ENCODE results near the gene LBX2.

The LBX2 gene

DNA sequence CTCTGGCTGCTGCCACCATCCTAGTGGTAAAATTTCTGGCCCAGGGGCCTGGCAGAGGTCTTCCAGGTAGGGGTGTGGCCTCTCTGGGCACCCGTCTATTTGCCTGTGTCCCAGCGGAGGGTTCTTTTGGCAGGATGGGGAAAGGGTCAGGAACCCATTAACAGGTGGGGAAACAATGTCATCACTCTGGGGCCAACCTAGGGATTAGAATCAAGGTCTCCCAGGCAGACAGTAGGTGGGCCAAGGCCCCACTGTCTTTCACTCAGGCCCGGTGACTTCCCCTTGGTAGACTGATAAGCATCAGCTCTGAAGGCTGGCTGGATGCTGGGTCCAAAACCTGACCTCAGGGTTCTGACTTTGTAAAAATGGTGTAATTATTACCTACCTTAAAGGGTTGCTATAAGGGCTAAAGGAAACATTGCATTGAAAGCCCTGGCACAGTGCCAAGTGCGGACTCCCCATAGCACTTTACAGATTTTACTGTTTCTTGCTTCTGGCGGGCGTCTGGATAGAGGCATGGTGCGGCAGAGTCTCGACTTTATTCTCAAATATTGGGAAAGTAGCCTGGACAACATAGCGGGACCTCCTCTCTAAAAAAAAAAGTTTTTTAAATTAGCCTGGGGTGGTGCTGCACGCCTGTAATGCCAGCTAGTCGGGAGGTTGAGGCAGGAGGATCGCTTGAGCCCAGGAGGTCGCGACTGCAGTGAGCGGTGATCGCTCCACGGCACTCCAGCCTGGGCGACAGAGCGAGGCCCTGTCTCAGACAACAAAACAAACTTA lies 2.2 kb downstream of the LBX2 start:
- ChIA-PET CTCF (no interaction called here), POLR2A (ENCODE audit: low non-redundant PET) (interaction anchor here (1.1 kb wide), 1 partner anchor 9 kb away, joined by 3 read pairs; no protein-coding TSS in a partner anchor)
- TF ChIP-seq CTCF (conservative IDR thresholded peaks at IDR 0.05; ENCODE audit: low read depth): no peak
- DNase-seq (ENCODE audit: low spot score): no peak
- no peak overlapping the region for H3K27ac ChIP-seq

DNA sequence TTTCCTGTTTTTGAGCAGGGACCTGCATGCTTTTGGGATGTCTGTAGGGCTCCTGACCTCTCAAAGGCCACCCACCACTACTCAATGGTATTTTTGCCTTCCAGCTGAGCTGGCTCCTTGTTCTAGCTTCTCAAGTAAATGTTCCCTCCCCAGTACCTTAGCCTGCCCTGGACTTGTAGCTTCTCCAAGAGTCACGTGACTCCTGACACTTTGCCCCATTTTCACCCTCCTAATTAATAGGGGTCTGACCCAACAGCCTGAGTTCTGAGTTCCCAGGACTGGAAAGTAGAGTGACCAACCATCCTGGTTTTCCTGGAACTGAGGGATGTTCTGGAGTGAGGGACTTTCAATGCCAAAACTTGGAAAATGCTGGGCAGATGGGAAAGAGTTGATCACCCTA lies 4.0 kb downstream of the LBX2 start:
- CTCF ChIA-PET: no interaction called here
- POLR2A ChIA-PET (ENCODE audit: low non-redundant PET): no interaction called here
- H3K27ac ChIP-seq: no peak overlapping the region
- no peak for TF ChIP-seq CTCF (conservative IDR thresholded peaks at IDR 0.05; ENCODE audit: low read depth)
- DNase-seq (ENCODE audit: low spot score): no peak

DNA sequence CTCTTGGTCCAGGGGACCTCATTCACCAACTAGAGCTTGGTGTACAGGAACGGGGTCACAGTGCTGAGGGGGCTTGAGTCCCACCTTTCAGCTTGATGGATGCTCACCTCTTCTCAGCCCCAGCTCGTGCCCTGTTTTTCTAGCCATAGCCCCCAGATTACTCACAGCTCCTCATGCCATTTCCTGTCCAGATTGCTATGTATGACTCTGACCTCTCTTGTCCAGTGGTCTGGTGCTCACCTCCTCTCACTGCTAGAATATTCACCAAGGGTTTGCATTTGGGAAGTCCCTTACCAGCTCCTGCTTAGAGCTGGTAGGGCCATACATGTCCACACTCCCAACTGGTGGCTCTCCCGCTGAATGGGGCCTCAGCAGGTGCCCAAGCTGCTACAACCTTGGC lies 5.9 kb downstream of the LBX2 start:
- POLR2A ChIA-PET (ENCODE audit: low non-redundant PET): no interaction called here

DNA sequence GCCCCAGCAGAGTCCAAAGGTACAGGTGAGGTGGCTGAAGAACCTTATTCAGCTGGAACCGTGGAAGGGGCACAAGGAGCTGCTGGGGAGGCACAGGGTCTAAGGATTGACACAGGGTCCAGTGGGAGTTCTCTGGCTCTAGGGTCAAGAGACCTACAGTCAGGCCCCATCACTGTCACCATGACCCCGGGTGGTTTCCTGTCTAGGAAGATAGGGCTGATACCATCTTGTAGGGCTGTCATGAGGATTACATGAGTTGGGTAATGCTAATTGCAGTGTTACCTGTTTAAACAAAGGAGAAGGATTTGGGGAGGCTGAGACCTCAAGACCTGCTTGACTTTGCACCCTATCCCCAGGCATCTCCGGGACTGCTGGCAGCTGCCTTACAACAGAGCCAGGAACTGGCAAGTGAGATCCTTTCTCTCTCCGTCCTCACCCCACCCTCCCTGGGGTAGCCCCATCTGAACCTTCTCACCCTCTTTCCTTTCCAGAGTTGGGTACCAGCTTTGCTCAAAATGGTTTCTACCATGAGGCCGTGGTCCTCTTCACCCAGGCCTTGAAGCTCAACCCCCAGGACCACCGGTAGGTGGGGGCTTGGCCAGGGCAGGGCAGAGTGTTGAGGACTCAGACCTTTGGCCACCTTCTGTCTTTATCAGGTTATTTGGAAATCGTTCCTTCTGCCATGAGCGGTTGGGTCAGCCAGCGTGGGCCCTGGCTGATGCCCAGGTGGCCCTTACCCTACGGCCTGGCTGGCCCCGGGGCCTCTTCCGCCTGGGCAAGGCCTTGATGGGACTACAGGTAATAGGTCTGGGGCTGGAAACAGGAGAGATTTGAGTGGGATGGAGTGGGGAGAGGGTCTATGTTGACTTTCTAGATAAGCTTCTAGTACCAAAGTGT lies 7.5 kb downstream of the LBX2 start:
- no peak for DNase-seq (ENCODE audit: low spot score)
- TF ChIP-seq CTCF (conservative IDR thresholded peaks at IDR 0.05; ENCODE audit: low read depth): no peak
- CTCF ChIA-PET: interaction anchor here (0.6 to 1.9 kb wide), 3 partner anchors 40 to 242 kb away, joined by 3 to 7 read pairs (median 7); no protein-coding TSS in a partner anchor
- POLR2A ChIA-PET (ENCODE audit: low non-redundant PET): no interaction called here
- no peak overlapping the region for H3K27ac ChIP-seq

More for the DNA sequence above, 5.9 kb downstream of the LBX2 start:
- TF ChIP-seq CTCF (conservative IDR thresholded peaks at IDR 0.05; ENCODE audit: low read depth): no peak
- CTCF ChIA-PET: interaction anchor here (0.5 to 1.3 kb wide), 2 partner anchors 10 to 90 kb away, joined by 3 read pairs; partner anchors contain the start of genes CCDC142 and TTC31
- no peak overlapping the region for H3K27ac ChIP-seq
- no peak for DNase-seq (ENCODE audit: low spot score)

GRCh38 chr2:74489906-74490305 lies 9.5 kb downstream of the LBX2 start:
- ChIA-PET POLR2A (ENCODE audit: low non-redundant PET) (no interaction called here), CTCF (no interaction called here)
- no peak for TF ChIP-seq CTCF (conservative IDR thresholded peaks at IDR 0.05; ENCODE audit: low read depth)
- H3K27ac ChIP-seq: no peak overlapping the region
- no peak for DNase-seq (ENCODE audit: low spot score)

GRCh38 chr2:74488643-74489481 lies 10.5 kb downstream of the LBX2 start:
- POLR2A ChIA-PET (ENCODE audit: low non-redundant PET): no interaction called here
- no peak overlapping the region for H3K27ac ChIP-seq
- CTCF ChIA-PET: interaction anchor here (1.0 kb wide), 1 partner anchor 43 kb away, joined by 3 read pairs; no protein-coding TSS in a partner anchor
- no peak for TF ChIP-seq CTCF (conservative IDR thresholded peaks at IDR 0.05; ENCODE audit: low read depth)
- no peak for DNase-seq (ENCODE audit: low spot score)

Data from RWPE1 (cell line).